GM18868 (cell line): ENCODE results near the gene MRPL1.
"Not testable (repeated sequence)": the region's sequence is repeated elsewhere in the genome, so short reads cannot be mapped to it uniquely, and the experiment has no call there.

Source experiments
- ATAC-seq: cut with Tn5 transposase; IDR thresholded peaks from one replicate; pipeline ENCODE4 v1.9.1; 2021; ENCODE audit warnings: mild to moderate bottlenecking, moderate library complexity; ENCODE audit not compliant: unreplicated experiment

The MRPL1 gene

GRCh38 chr4:77963004-77963403, 100.4 kb downstream of the MRPL1 start:
- no peak for ATAC-seq

- ATAC-seq: not testable (repeated sequence)
These were observed 111.0 kb downstream of the MRPL1 start for GRCh38 chr4:77973657-77974056.

GRCh38 chr4:77982900-77983540, 120.4 kb downstream of the MRPL1 start:
- ATAC-seq: not testable (repeated sequence)

- not testable (repeated sequence) for ATAC-seq
These were observed 121.1 kb downstream of the MRPL1 start for GRCh38 chr4:77983612-77984311.

GRCh38 chr4:77989968-77990367, 127.3 kb downstream of the MRPL1 start:
- no peak for ATAC-seq

GRCh38 chr4:77990456-77990855, 127.8 kb downstream of the MRPL1 start:
- no peak for ATAC-seq

GRCh38 chr4:77990904-77991358, 128.3 kb downstream of the MRPL1 start:
- ATAC-seq: no peak

GRCh38 chr4:77992581-77992980, 130.0 kb downstream of the MRPL1 start:
- ATAC-seq: no peak

GRCh38 chr4:77994194-77994721, 131.6 kb downstream of the MRPL1 start:
- ATAC-seq: peak; percentile 89

GRCh38 chr4:77996076-77996475, 133.4 kb downstream of the MRPL1 start:
- ATAC-seq: no peak

GRCh38 chr4:78001531-78001930, 138.9 kb downstream of the MRPL1 start:
- no peak for ATAC-seq

GRCh38 chr4:78002260-78002659, 139.6 kb downstream of the MRPL1 start:
- no peak for ATAC-seq
